Ascending aorta (tissue), 2 donors: ENCODE results near the gene BHLHA15. TPM values are rescaled to one million over a fixed set of nuclear protein-coding genes. Genes with fewer than 3 reads are reported as not detected.

Experiments
- DNase-seq, 2 donors: peaks; one replicate each; pipeline ENCODE4 v3.0.0-alpha.2; 2019; ENCODE audit warnings: low spot score in 2 of 2
- H3K27ac ChIP-seq, 2 donors: fragments of 200-600 bp; sonication (generic); one replicate each; pipeline ENCODE4 v1.5.1; 2016 to 2017; ENCODE audit warnings: mild to moderate bottlenecking in 1 of 2
- H3K27me3 ChIP-seq: fragments of 200-600 bp; sonication (generic); one replicate; pipeline ENCODE4 v1.5.1; 2017
- H3K36me3 ChIP-seq, 2 donors: fragments of 200-600 bp; sonication (generic); one replicate each; pipeline ENCODE4 v1.5.1; 2016
- H3K4me1 ChIP-seq, 2 donors: fragments of 200-600 bp; sonication (generic); one replicate each; pipeline ENCODE4 v1.5.1; 2016 to 2017; ENCODE audit warnings: mild to moderate bottlenecking in 1 of 2
- H3K4me3 ChIP-seq, 2 donors: fragments of 200-600 bp; sonication (generic); one replicate each; pipeline ENCODE4 v1.5.1; 2016 to 2017; ENCODE audit warnings: mild to moderate bottlenecking in 1 of 2
- H3K9me3 ChIP-seq, 2 donors: fragments of 200-600 bp; sonication (generic); one replicate each; pipeline ENCODE4 v1.5.1; 2016
- CTCF ChIP-seq, 3 experiments: fragments of 200-600 bp in 2 of 3; fragments of 450-650 bp in 1 of 3; sonication (generic) in 2 of 3; IDR thresholded peaks; one replicate each; pipeline ENCODE4 v1.5.1; 2016 to 2019; ENCODE audit warnings: antibody characterized with exemption in 3 of 3, mild to moderate bottlenecking in 1 of 3, moderate library complexity in 1 of 3
- intact Hi-C: fragments of 100-400 bp; cut with DNase I; formaldehyde crosslinking; loops from one replicate; pipeline ENCODE4 v1.15.1; 2023
- total RNA-seq: library from RNA; depleted of rRNA; stranded (reverse); fragments of >200 nt; gene quantifications from one replicate; pipeline ENCODE4 v1.1.0, GENCODE V29; 2016

Gene BHLHA15
- total RNA-seq, 1 donor from 2014 or later: not detected

GRCh38 chr7:98166668-98166970 is 44.6 kb upstream of the BHLHA15 start:
- intact Hi-C loops: loop anchor here (5.0 to 10.0 kb wide), 2 partner anchors 144 to 302 kb away; no protein-coding TSS in a partner anchor
- no peak overlapping the region for H3K27ac ChIP-seq
- H3K9me3 ChIP-seq: no peaks in the 10 kb centered on the region
- peaks cover 3 to 4% of the 10 kb centered on the region in 2 donors for H3K36me3 ChIP-seq
- DNase-seq: no peak
- H3K4me1 ChIP-seq: no peaks in the 10 kb centered on the region
- no peak for TF ChIP-seq CTCF (IDR thresholded peaks at IDR 0.05)
- no peaks in the 10 kb centered on the region for H3K27me3 ChIP-seq
- no peak overlapping the region for H3K4me3 ChIP-seq

GRCh38 chr7:98167653-98168052 is 43.6 kb upstream of the BHLHA15 start:
- TF ChIP-seq CTCF (IDR thresholded peaks at IDR 0.05): no peak
- no peaks in the 10 kb centered on the region for H3K9me3 ChIP-seq
- H3K4me1 ChIP-seq: no peaks in the 10 kb centered on the region
- H3K27ac ChIP-seq: no peak overlapping the region
- H3K27me3 ChIP-seq: no peaks in the 10 kb centered on the region
- peaks cover 5 to 10% of the 10 kb centered on the region in 2 donors for H3K36me3 ChIP-seq
- H3K4me3 ChIP-seq: no peak overlapping the region
- no peak for DNase-seq
- intact Hi-C loops: loop anchor here (1.0 to 10.0 kb wide), 3 partner anchors 61 to 303 kb away; partner anchors contain the start of gene LMTK2

GRCh38 chr7:98168181-98168903 is 42.9 kb upstream of the BHLHA15 start:
- no peaks in the 10 kb centered on the region for H3K9me3 ChIP-seq
- H3K36me3 ChIP-seq: peaks cover 5 to 10% of the 10 kb centered on the region in 2 donors
- no peaks in the 10 kb centered on the region for H3K4me1 ChIP-seq
- intact Hi-C loops: loop anchor here (1.0 to 10.0 kb wide), 3 partner anchors 62 to 304 kb away; partner anchors contain the start of gene LMTK2
- no peak overlapping the region for H3K27ac ChIP-seq
- no peak for DNase-seq
- peak; percentile 71 to 81 (median 75) for TF ChIP-seq CTCF (IDR thresholded peaks at IDR 0.05)
- no peak overlapping the region for H3K4me3 ChIP-seq
- no peaks in the 10 kb centered on the region for H3K27me3 ChIP-seq

- intact Hi-C loops: loop anchor here (1.0 to 10.0 kb wide), 3 partner anchors 63 to 304 kb away; partner anchors contain the start of gene LMTK2
- H3K36me3 ChIP-seq: peaks cover 5 to 10% of the 10 kb centered on the region in 2 donors
- DNase-seq: no peak
- H3K4me3 ChIP-seq: no peak overlapping the region
- H3K9me3 ChIP-seq: no peaks in the 10 kb centered on the region
- H3K27me3 ChIP-seq: no peaks in the 10 kb centered on the region
- H3K27ac ChIP-seq: no peak overlapping the region
- no peaks in the 10 kb centered on the region for H3K4me1 ChIP-seq
- TF ChIP-seq CTCF (IDR thresholded peaks at IDR 0.05): no peak
Measured at GRCh38 chr7:98168904-98169621, 42.2 kb upstream of the BHLHA15 start.

GRCh38 chr7:98170966-98171365 is 40.3 kb upstream of the BHLHA15 start:
- Histone ChIP-seq H3K4me1 (no peaks in the 10 kb centered on the region), H3K36me3 (peaks cover 14 to 26% of the 10 kb centered on the region in 2 donors), H3K9me3 (no peaks in the 10 kb centered on the region), H3K27ac (no peak overlapping the region), H3K27me3 (no peaks in the 10 kb centered on the region), H3K4me3 (no peak overlapping the region)
- no peak for DNase-seq
- intact Hi-C loops: no loop called here
- TF ChIP-seq CTCF (IDR thresholded peaks at IDR 0.05): no peak
